B cell (primary cell): ENCODE data around the gene PDE4B. TPM values are rescaled to one million over a fixed set of nuclear protein-coding genes. Genes with fewer than 3 reads are reported as not detected.

Experiments
- ATAC-seq: fragments of 200-7000 bp; cut with Tn5 transposase; one replicate; pipeline ENCODE4 v1.10.0; 2021; ENCODE audit warnings: low read depth, mild to moderate bottlenecking, moderate number of reproducible peaks, moderate library complexity
- CTCF ChIA-PET: fragments of 350-600 bp; sonication (Branson Sonifier 250); formaldehyde crosslinking; loops from one replicate; lab custom pipeline; 2021; ENCODE audit warnings: antibody characterized with exemption, inconsistent platforms; lab: Charles Lee
- POLR2A ChIA-PET: fragments of 350-600 bp; sonication (Branson Sonifier 250); formaldehyde crosslinking; loops from one replicate; lab custom pipeline; 2021; ENCODE audit warnings: antibody characterized with exemption; lab: Charles Lee
- DNase-seq: peaks from one replicate; pipeline ENCODE4 v3.0.0; 2013
- H2AFZ ChIP-seq: 2 replicates; pipeline ENCODE4 v1.6.1; 2012; ENCODE audit warnings: mild to moderate bottlenecking, low read depth, low read length; ENCODE audit not compliant: insufficient read depth, poor library complexity, severe bottlenecking
- H3K27ac ChIP-seq, 2 donors: 1 replicate in 1 of 2; 2 replicates in 1 of 2; pipeline ENCODE4 v1.5.1; 2012 to 2013; ENCODE audit warnings: low read length in 2 of 2, mild to moderate bottlenecking in 2 of 2, moderate library complexity in 1 of 2
- H3K27me3 ChIP-seq, 4 experiments: fragments of 200-600 bp in 1 of 4; sonication (generic) in 1 of 4; replicated peaks in 1 of 4; 1 replicate in 2 of 4; 2 replicates in 2 of 4; pipeline versions ENCODE4 v1.6.1 to v1.7.0; 2013 to 2016; ENCODE audit warnings: low read length in 3 of 4, mild to moderate bottlenecking in 2 of 4, mixed read lengths in 1 of 4, moderate library complexity in 1 of 4; ENCODE audit not compliant: insufficient read depth in 4 of 4, control insufficient read depth in 3 of 4; ENCODE audit errors: control extremely low read depth in 1 of 4
- H3K36me3 ChIP-seq, 2 experiments: replicated peaks in 1 of 2; 1 replicate in 1 of 2; 2 replicates in 1 of 2; pipeline versions ENCODE4 v1.6.1 to v1.7.1; 2013; ENCODE audit warnings: low read length in 1 of 2; ENCODE audit not compliant: insufficient read depth in 2 of 2, control insufficient read depth in 1 of 2; ENCODE audit errors: control extremely low read depth in 1 of 2, extremely low read depth in 1 of 2
- H3K4me1 ChIP-seq, 2 donors: fragments of 200-600 bp in 1 of 2; sonication (generic) in 1 of 2; 1 replicate in 1 of 2; 2 replicates in 1 of 2; pipeline versions ENCODE4 v1.5.1 to v1.6.1; 2013 to 2017; ENCODE audit warnings: low read length in 2 of 2; ENCODE audit not compliant: control insufficient read depth in 2 of 2, insufficient read depth in 2 of 2
- H3K4me2 ChIP-seq: replicated peaks from 2 replicates; pipeline ENCODE3; 2012; ENCODE audit warnings: mild to moderate bottlenecking, low read depth, low read length; ENCODE audit not compliant: poor library complexity, severe bottlenecking
- H3K4me3 ChIP-seq, 5 experiments: fragments of 200-600 bp in 1 of 5; sonication (generic) in 1 of 5; 1 replicate in 3 of 5; 2 replicates in 2 of 5; pipeline versions ENCODE4 v1.5.1 to v1.7.0; 2011 to 2016; ENCODE audit warnings: low read length in 4 of 5, mild to moderate bottlenecking in 4 of 5, low read depth in 2 of 5, control low read depth in 1 of 5, moderate library complexity in 1 of 5; ENCODE audit not compliant: insufficient read depth in 1 of 5; ENCODE audit errors: control extremely low read depth in 1 of 5, extremely low read depth in 1 of 5
- H3K79me2 ChIP-seq: fragments of 200-600 bp; sonication (generic); one replicate; pipeline ENCODE4 v1.6.0; 2016; ENCODE audit warnings: low read length; ENCODE audit not compliant: control insufficient read depth, insufficient read depth
- H3K9ac ChIP-seq: fragments of 200-600 bp; sonication (generic); 2 replicates; pipeline ENCODE4 v1.6.1; 2017; ENCODE audit warnings: mild to moderate bottlenecking, low read length, moderate library complexity
- H3K9me3 ChIP-seq, 3 donors: one replicate each; pipeline versions ENCODE4 v1.6.1 to v1.7.1; 2013; ENCODE audit warnings: low read length in 2 of 3; ENCODE audit not compliant: control insufficient read depth in 2 of 3, insufficient read depth in 1 of 3; ENCODE audit errors: control extremely low read depth in 1 of 3
- H4K20me1 ChIP-seq: 2 replicates; pipeline ENCODE4 v1.6.0; 2012; ENCODE audit warnings: mild to moderate bottlenecking, low read length; ENCODE audit not compliant: insufficient read depth, control insufficient read depth, poor library complexity, severe bottlenecking
- H3K27ac Mint-ChIP-seq: one replicate; pipeline ENCODE4 v1.8.0; 2021; ENCODE audit warnings: mixed read lengths
- H3K27me3 Mint-ChIP-seq: one replicate; pipeline ENCODE4 v1.8.0; 2021; ENCODE audit warnings: mixed read lengths
- H3K4me1 Mint-ChIP-seq: one replicate; pipeline ENCODE4 v1.8.0; 2021; ENCODE audit warnings: mixed read lengths
- H3K4me3 Mint-ChIP-seq: one replicate; pipeline ENCODE4 v1.8.0; 2021; ENCODE audit warnings: mixed read lengths
- H3K9me3 Mint-ChIP-seq: one replicate; pipeline ENCODE4 v1.8.0; 2022; ENCODE audit warnings: mixed read lengths; ENCODE audit not compliant: insufficient read depth
- CTCF ChIP-seq: fragments of 200-600 bp; IDR thresholded peaks from one replicate; pipeline ENCODE4 v1.8.0; 2022; ENCODE audit warnings: antibody characterized with exemption, mild to moderate bottlenecking
- EZH2 ChIP-seq: IDR thresholded peaks from 2 replicates; pipeline ENCODE4 v1.6.1; 2012; ENCODE audit warnings: borderline replicate concordance, low read depth, mild to moderate bottlenecking, moderate library complexity, low read length; ENCODE audit not compliant: insufficient read depth, poor library complexity, severe bottlenecking
- WGBS: methylation state at CpG from one replicate; pipeline ENCODE4 v1.1.5; 2013; ENCODE audit warnings: missing lambda C conversion rate; ENCODE audit not compliant: insufficient coverage; 5-methylcytosine and 5-hydroxymethylcytosine counted together
- intact Hi-C: fragments of 100-400 bp; cut with micrococcal nuclease; formaldehyde crosslinking; loops from one replicate; pipeline ENCODE4 v1.10.0; 2022
- polyA plus RNA-seq: library from polyadenylated mRNA; depleted of rRNA; stranded (reverse); fragments of >200 nt; gene quantifications from 2 replicates; pipeline ENCODE4 v1.2.3, GENCODE V29; 2012
- total RNA-seq, 2 donors: library from RNA; stranded (reverse); fragments of 120-200 nt in 1 of 2; gene quantifications; 1 replicate in 1 of 2; 2 replicates in 1 of 2; pipeline versions ENCODE4 v1.2.3 to v1.2.4, GENCODE V29; 2013 to 2022

The PDE4B gene
- total and polyA plus RNA-seq, 2 donors (not counting 1 experiment from before 2014, with no cell fraction given): 63.7 to 242 TPM

GRCh38 chr1:66413838-66414175 is 621.1 kb downstream of the PDE4B start:
- H3K4me1 Mint-ChIP-seq: peaks cover 10% of the 10 kb centered on the region
- H3K27me3 Mint-ChIP-seq: no peaks in the 10 kb centered on the region
- no peak overlapping the region for H3K4me3 Mint-ChIP-seq
- no peak overlapping the region for H2AFZ ChIP-seq
- CTCF ChIA-PET: interaction anchor here (1.1 to 3.8 kb wide), 4 partner anchors 23 to 38 kb away, joined by 3 to 13 read pairs (median 4); no protein-coding TSS in a partner anchor
- no peak overlapping the region for H3K27ac ChIP-seq
- H3K9ac ChIP-seq: no peak overlapping the region
- H3K27ac Mint-ChIP-seq: no peak overlapping the region
- TF ChIP-seq EZH2 (no peak), CTCF (no peak)
- POLR2A ChIA-PET: interaction anchor here (0.5 kb wide), 1 partner anchor 56 kb away, joined by 3 read pairs; no protein-coding TSS in a partner anchor
- peaks cover 7% of the 10 kb centered on the region for H3K9me3 Mint-ChIP-seq
- 97% methylated on average over 2 of the region's 3 CpGs for WGBS
- no peaks in the 10 kb centered on the region for H3K36me3 ChIP-seq
- no peaks in the 10 kb centered on the region for H3K79me2 ChIP-seq
- intact Hi-C loops: loop anchor here (2.0 kb wide), 1 partner anchor 13 kb away; no protein-coding TSS in a partner anchor
- no peaks in the 10 kb centered on the region for H3K27me3 ChIP-seq
- no peaks in the 10 kb centered on the region for H3K4me1 ChIP-seq
- ATAC-seq (no peak), DNase-seq (no peak)
- H3K9me3 ChIP-seq: peaks cover 2 to 16% (median 14%) of the 10 kb centered on the region in 3 donors
- H3K4me2 ChIP-seq: no peak overlapping the region
- H3K4me3 ChIP-seq: no peak overlapping the region
- H4K20me1 ChIP-seq: no peaks in the 10 kb centered on the region

GRCh38 chr1:66415281-66415680 is 622.6 kb downstream of the PDE4B start:
- 60% methylated on average over 1 of the region's 2 CpGs for WGBS
- H2AFZ ChIP-seq: no peak overlapping the region
- CTCF ChIA-PET: interaction anchor here (1.1 to 3.8 kb wide), 3 partner anchors 21 to 133 kb away, joined by 4 to 13 read pairs (median 4); no protein-coding TSS in a partner anchor

More at GRCh38 chr1:66415281-66415680, 622.6 kb downstream of the PDE4B start:
- Histone ChIP-seq H3K4me3 (no peak overlapping the region), H3K27ac (no peak overlapping the region), H3K9me3 (peaks cover 0 to 16% (median 14%) of the 10 kb centered on the region in 3 donors), H3K4me2 (no peak overlapping the region), H3K27me3 (no peaks in the 10 kb centered on the region), H4K20me1 (no peaks in the 10 kb centered on the region), H3K79me2 (no peaks in the 10 kb centered on the region), H3K4me1 (peaks cover 0 to 4% of the 10 kb centered on the region in 2 donors), H3K36me3 (no peaks in the 10 kb centered on the region), H3K9ac (no peak overlapping the region)
- H3K9me3 Mint-ChIP-seq: peaks cover 7% of the 10 kb centered on the region
- POLR2A ChIA-PET: interaction anchor here (0.7 to 1.0 kb wide), 2 partner anchors 19 to 81 kb away, joined by 3 to 4 read pairs; no protein-coding TSS in a partner anchor
- H3K4me3 Mint-ChIP-seq: no peak overlapping the region
- intact Hi-C loops: loop anchor here (2.0 kb wide), 1 partner anchor 14 kb away; no protein-coding TSS in a partner anchor
- H3K4me1 Mint-ChIP-seq: peaks cover 12% of the 10 kb centered on the region
- TF ChIP-seq EZH2 (no peak), CTCF (no peak)
- no peak for ATAC-seq
- no peak for DNase-seq
- H3K27me3 Mint-ChIP-seq: no peaks in the 10 kb centered on the region
- peak overlapping the region; percentile 16 for H3K27ac Mint-ChIP-seq
